ENCODE data around the gene FOXG1.

The FOXG1 gene

DNA sequence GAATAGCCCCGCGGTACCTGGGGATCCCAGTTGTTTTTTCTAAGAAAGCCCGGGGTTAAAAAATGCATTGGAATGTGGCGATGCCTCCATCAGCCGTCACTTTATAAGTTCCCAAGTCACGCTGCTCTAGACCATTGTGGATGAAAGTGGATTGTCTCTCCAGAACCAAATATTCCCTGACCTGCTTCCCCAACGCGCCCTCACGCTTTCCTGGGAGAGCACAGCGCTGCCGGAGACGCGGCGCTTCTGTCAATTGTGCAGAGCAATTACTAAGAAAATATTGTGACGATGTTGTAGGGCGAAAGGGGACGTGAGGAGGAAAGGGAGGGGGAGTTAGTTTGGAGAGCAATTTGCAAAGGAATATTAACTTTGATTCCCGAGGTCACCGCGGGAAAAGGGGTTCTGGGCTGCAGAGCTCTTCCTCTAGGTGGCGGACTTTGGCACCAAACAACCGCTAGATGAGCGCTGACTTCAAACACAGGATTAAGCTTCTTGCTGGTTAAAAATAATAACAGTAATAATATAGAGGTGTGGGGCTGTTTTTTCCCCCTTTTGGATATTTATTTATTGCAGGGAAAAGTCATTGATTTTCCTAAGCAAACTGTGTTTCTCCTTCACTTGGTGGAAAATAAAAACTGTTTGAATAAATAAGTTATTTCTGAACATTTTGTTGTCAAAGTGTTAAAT, 9.6 kb upstream of the FOXG1 start:
- no peak for DNase-seq
- H3K27me3 ChIP-seq (ENCODE audit: insufficient read depth, low read length, poor library complexity), result no peaks in the 10 kb centered on the region
- no peaks in the 10 kb centered on the region for H3K4me1 ChIP-seq (ENCODE audit: insufficient read depth, low read length)
- H3K27ac ChIP-seq (ENCODE audit: low read length), result no peak overlapping the region
- no peak overlapping the region for H2AFZ ChIP-seq (ENCODE audit: low read depth, low read length)
- no peak overlapping the region for H3K4me3 ChIP-seq (ENCODE audit: low read depth in 1 of 2, low read length in 2 of 2)
- H3K4me2 ChIP-seq (ENCODE audit: insufficient read depth, low read length), result no peak overlapping the region
- no peaks in the 10 kb centered on the region for H3K79me2 ChIP-seq (ENCODE audit: insufficient read depth, low read length)
- no peaks in the 10 kb centered on the region for H3K9me3 ChIP-seq (ENCODE audit: insufficient read depth, low read length, severe bottlenecking)
- no peaks in the 10 kb centered on the region for H4K20me1 ChIP-seq (ENCODE audit: insufficient read depth, low read length)
- no peak for TF ChIP-seq EZH2 (IDR thresholded peaks at IDR 0.05; ENCODE audit: borderline replicate concordance, low read depth, low read length, severe bottlenecking)
- TF ChIP-seq, protein P1, sequence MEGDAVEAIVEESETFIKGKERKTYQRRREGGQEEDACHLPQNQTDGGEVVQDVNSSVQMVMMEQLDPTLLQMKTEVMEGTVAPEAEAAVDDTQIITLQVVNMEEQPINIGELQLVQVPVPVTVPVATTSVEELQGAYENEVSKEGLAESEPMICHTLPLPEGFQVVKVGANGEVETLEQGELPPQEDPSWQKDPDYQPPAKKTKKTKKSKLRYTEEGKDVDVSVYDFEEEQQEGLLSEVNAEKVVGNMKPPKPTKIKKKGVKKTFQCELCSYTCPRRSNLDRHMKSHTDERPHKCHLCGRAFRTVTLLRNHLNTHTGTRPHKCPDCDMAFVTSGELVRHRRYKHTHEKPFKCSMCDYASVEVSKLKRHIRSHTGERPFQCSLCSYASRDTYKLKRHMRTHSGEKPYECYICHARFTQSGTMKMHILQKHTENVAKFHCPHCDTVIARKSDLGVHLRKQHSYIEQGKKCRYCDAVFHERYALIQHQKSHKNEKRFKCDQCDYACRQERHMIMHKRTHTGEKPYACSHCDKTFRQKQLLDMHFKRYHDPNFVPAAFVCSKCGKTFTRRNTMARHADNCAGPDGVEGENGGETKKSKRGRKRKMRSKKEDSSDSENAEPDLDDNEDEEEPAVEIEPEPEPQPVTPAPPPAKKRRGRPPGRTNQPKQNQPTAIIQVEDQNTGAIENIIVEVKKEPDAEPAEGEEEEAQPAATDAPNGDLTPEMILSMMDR (IDR thresholded peaks at IDR 0.05; ENCODE audit: borderline replicate concordance, extremely low read depth, low read length, poor library complexity, severe bottlenecking), result peak; percentile 35
- no peak overlapping the region for H3K9ac ChIP-seq (ENCODE audit: low read depth, low read length)
- ATAC-seq (ENCODE audit: insufficient read depth, low read depth), result no peak
- H3K36me3 ChIP-seq (ENCODE audit: insufficient read depth, low read length), result no peaks in the 10 kb centered on the region

DNA sequence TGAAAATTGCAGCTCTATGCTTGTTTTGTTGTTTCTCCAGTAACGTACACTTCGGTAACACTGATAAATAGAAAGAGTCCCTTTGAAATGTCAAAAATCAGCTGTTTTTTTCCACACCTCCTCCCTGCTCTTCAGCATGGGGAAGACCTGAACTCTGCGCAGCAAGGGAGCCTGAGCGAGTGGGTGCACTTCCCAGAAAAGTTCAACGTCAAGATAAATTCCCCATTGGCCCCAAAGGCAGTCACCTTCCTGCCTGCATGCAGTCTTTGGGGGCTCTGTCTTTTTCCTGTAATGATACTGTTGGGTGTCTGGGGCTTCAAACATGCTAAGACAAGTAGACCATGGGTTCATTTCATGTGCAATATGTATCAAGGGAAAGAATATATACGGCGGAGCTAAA, 8.8 kb upstream of the FOXG1 start:
- Histone ChIP-seq H3K4me3 (ENCODE audit: low read depth in 1 of 2, low read length in 2 of 2) (no peak overlapping the region), H4K20me1 (ENCODE audit: insufficient read depth, low read length) (no peaks in the 10 kb centered on the region), H3K9ac (ENCODE audit: low read depth, low read length) (no peak overlapping the region), H3K27me3 (ENCODE audit: insufficient read depth, low read length, poor library complexity) (no peaks in the 10 kb centered on the region), H2AFZ (ENCODE audit: low read depth, low read length) (no peak overlapping the region), H3K27ac (ENCODE audit: low read length) (no peak overlapping the region), H3K36me3 (ENCODE audit: insufficient read depth, low read length) (no peaks in the 10 kb centered on the region), H3K4me2 (ENCODE audit: insufficient read depth, low read length) (no peak overlapping the region), H3K9me3 (ENCODE audit: insufficient read depth, low read length, severe bottlenecking) (no peaks in the 10 kb centered on the region), H3K4me1 (ENCODE audit: insufficient read depth, low read length) (no peaks in the 10 kb centered on the region), H3K79me2 (ENCODE audit: insufficient read depth, low read length) (no peaks in the 10 kb centered on the region)
- ATAC-seq (ENCODE audit: insufficient read depth, low read depth), result no peak
- no peak for TF ChIP-seq EZH2 (IDR thresholded peaks at IDR 0.05; ENCODE audit: borderline replicate concordance, low read depth, low read length, severe bottlenecking)
- TF ChIP-seq, protein P1 (IDR thresholded peaks at IDR 0.05; ENCODE audit: borderline replicate concordance, extremely low read depth, low read length, poor library complexity, severe bottlenecking), result no peak
- DNase-seq, result no peak

DNA sequence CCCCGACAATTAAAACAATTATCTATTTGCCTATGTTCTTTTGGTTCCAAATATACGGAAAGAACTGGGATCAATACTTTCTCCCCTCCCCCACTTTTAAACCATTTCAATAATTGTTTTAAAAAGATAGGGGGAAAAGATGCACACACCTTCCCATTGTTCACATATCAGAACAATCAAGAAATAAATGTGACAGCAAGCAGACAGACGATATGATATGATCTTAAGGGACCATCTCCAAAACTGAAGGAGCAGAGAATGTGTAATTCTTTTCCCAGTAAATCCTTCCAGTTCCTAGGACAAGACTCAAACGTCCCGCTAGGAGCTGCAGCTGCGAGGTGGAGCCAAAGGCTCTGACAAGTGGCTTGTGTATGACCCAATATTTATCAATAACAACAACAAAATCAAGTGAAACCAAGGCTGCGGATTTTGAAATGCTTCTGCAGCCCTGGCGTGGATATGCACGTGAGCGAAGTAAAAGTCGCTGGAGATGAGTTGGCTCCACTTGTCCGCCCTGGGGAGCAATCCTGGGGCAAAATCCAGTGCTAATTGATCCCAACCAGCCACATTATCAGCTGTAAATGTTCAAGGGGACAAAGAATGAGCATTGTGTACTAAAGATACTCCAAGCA, 8.2 kb upstream of the FOXG1 start:
- Histone ChIP-seq H3K4me1 (ENCODE audit: insufficient read depth, low read length) (no peaks in the 10 kb centered on the region), H3K9ac (ENCODE audit: low read depth, low read length) (no peak overlapping the region), H3K9me3 (ENCODE audit: insufficient read depth, low read length, severe bottlenecking) (no peaks in the 10 kb centered on the region), H3K27me3 (ENCODE audit: insufficient read depth, low read length, poor library complexity) (no peaks in the 10 kb centered on the region), H3K27ac (ENCODE audit: low read length) (no peak overlapping the region), H4K20me1 (ENCODE audit: insufficient read depth, low read length) (no peaks in the 10 kb centered on the region), H3K36me3 (ENCODE audit: insufficient read depth, low read length) (no peaks in the 10 kb centered on the region), H2AFZ (ENCODE audit: low read depth, low read length) (no peak overlapping the region), H3K79me2 (ENCODE audit: insufficient read depth, low read length) (no peaks in the 10 kb centered on the region), H3K4me3 (ENCODE audit: low read depth in 1 of 2, low read length in 2 of 2) (no peak overlapping the region), H3K4me2 (ENCODE audit: insufficient read depth, low read length) (no peak overlapping the region)
- TF ChIP-seq, protein P1 (IDR thresholded peaks at IDR 0.05; ENCODE audit: borderline replicate concordance, extremely low read depth, low read length, poor library complexity, severe bottlenecking), result no peak
- TF ChIP-seq EZH2 (IDR thresholded peaks at IDR 0.05; ENCODE audit: borderline replicate concordance, low read depth, low read length, severe bottlenecking), result no peak
- no peak for DNase-seq
- no peak for ATAC-seq (ENCODE audit: insufficient read depth, low read depth)
